Ascending aorta (tissue), 2 donors: ENCODE results near the gene PHACTR3. TPM values are rescaled to one million over a fixed set of nuclear protein-coding genes. Genes with fewer than 3 reads are reported as not detected.

Source experiments
- DNase-seq, 2 donors: peaks; one replicate each; pipeline ENCODE4 v3.0.0-alpha.2; 2019; ENCODE audit warnings: low spot score in 2 of 2
- H3K27ac ChIP-seq, 2 donors: fragments of 200-600 bp; sonication (generic); one replicate each; pipeline ENCODE4 v1.5.1; 2016 to 2017; ENCODE audit warnings: mild to moderate bottlenecking in 1 of 2
- H3K27me3 ChIP-seq: fragments of 200-600 bp; sonication (generic); one replicate; pipeline ENCODE4 v1.5.1; 2017
- H3K36me3 ChIP-seq, 2 donors: fragments of 200-600 bp; sonication (generic); one replicate each; pipeline ENCODE4 v1.5.1; 2016
- H3K4me1 ChIP-seq, 2 donors: fragments of 200-600 bp; sonication (generic); one replicate each; pipeline ENCODE4 v1.5.1; 2016 to 2017; ENCODE audit warnings: mild to moderate bottlenecking in 1 of 2
- H3K4me3 ChIP-seq, 2 donors: fragments of 200-600 bp; sonication (generic); one replicate each; pipeline ENCODE4 v1.5.1; 2016 to 2017; ENCODE audit warnings: mild to moderate bottlenecking in 1 of 2
- H3K9me3 ChIP-seq, 2 donors: fragments of 200-600 bp; sonication (generic); one replicate each; pipeline ENCODE4 v1.5.1; 2016
- intact Hi-C: fragments of 100-400 bp; cut with DNase I; formaldehyde crosslinking; loops from one replicate; pipeline ENCODE4 v1.15.1; 2023
- total RNA-seq: library from RNA; depleted of rRNA; stranded (reverse); fragments of >200 nt; gene quantifications from one replicate; pipeline ENCODE4 v1.1.0, GENCODE V29; 2016
- TF ChIP-seq, protein P1 (sequence below), 3 experiments: fragments of 200-600 bp in 2 of 3; fragments of 450-650 bp in 1 of 3; sonication (generic) in 2 of 3; IDR thresholded peaks; one replicate each; pipeline ENCODE4 v1.5.1; 2016 to 2019; ENCODE audit warnings: antibody characterized with exemption in 3 of 3, mild to moderate bottlenecking in 1 of 3, moderate library complexity in 1 of 3

PHACTR3 gene
- total RNA-seq, 1 donor from 2014 or later, result not detected

DNA sequence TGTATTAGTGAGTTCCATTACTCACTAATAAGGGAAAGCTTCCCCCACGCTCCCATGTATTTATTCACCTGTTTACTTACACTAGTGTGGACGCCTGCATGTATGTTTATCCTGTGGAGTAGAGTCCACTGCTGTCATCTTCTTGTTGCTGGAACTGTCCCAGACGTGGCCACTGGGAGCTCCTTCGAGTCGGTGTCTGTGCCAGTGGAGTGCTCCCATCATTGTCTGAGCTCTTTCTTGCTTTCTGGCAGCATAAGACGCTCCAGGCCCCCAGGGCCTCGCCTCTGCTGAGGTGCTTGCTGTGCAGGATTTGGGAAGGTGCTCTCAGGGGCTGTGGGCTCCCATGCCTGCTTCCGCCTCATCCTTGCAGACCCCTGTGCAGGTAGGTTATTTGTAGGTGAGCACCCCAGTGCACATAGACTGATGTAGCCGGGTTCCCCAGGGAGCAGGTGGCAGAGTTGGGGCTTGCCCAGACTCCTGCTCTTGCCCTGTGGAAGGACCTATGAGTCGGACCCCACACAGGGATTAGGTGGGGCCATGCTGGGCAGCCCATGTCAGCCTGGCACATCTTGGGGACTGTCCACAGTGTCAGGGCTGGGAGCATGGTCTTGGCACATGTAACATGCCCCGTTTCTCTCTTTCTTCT, 16.6 kb downstream of the PHACTR3 start:
- intact Hi-C loops, result no loop called here
- no peak overlapping the region for H3K27ac ChIP-seq
- no peaks in the 10 kb centered on the region for H3K36me3 ChIP-seq
- H3K4me3 ChIP-seq, result no peak overlapping the region
- TF ChIP-seq, protein P1, sequence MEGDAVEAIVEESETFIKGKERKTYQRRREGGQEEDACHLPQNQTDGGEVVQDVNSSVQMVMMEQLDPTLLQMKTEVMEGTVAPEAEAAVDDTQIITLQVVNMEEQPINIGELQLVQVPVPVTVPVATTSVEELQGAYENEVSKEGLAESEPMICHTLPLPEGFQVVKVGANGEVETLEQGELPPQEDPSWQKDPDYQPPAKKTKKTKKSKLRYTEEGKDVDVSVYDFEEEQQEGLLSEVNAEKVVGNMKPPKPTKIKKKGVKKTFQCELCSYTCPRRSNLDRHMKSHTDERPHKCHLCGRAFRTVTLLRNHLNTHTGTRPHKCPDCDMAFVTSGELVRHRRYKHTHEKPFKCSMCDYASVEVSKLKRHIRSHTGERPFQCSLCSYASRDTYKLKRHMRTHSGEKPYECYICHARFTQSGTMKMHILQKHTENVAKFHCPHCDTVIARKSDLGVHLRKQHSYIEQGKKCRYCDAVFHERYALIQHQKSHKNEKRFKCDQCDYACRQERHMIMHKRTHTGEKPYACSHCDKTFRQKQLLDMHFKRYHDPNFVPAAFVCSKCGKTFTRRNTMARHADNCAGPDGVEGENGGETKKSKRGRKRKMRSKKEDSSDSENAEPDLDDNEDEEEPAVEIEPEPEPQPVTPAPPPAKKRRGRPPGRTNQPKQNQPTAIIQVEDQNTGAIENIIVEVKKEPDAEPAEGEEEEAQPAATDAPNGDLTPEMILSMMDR (IDR thresholded peaks at IDR 0.05), result no peak
- H3K4me1 ChIP-seq, result no peaks in the 10 kb centered on the region
- H3K27me3 ChIP-seq, result no peaks in the 10 kb centered on the region
- no peaks in the 10 kb centered on the region for H3K9me3 ChIP-seq
- DNase-seq, result no peak

DNA sequence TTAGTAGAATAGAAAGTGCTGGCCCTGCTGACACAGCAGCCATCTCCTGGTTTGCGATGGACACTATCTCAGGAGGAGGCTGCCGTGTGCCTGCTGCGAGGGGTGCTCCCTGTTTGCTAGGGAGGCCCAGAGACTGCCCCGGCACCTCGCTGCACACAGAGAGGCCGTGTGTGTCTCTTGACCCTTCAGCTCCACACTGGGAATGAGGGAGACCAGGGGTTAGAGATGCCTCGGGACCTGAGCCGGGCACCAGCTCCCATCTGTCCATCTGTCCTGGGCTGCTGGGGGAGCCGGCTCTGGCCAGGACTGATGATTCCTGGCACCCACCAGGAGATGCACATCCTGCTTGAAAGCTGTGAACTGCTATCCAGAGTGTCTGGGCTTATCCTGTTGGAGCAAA, 18.2 kb downstream of the PHACTR3 start:
- intact Hi-C loops, result no loop called here
- DNase-seq, result no peak
- TF ChIP-seq, protein P1 (IDR thresholded peaks at IDR 0.05), result no peak

DNA sequence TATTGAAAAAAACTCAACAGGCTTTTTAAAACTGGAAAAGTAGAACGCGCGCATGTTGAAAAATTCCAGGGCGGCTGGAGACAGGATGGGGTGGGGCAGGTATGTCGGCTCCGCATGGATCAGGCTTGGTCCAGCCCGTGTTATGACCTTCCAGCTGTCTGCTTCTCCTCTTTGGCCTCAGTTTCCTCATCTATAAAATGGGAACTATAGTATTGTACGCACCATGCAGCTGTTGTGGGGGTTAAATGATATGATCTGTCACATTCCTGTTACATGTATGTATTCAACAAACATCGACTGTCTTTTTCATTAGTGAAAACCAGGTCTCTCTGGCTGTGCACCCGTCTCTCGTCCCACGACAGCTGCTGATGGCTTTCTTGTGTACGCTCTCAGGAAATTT, 18.8 kb downstream of the PHACTR3 start:
- DNase-seq, result no peak
- TF ChIP-seq, protein P1 (IDR thresholded peaks at IDR 0.05), result no peak
- no peaks in the 10 kb centered on the region for H3K9me3 ChIP-seq
- H3K27ac ChIP-seq, result no peak overlapping the region
- H3K4me3 ChIP-seq, result no peak overlapping the region
- H3K36me3 ChIP-seq, result no peaks in the 10 kb centered on the region
- no peaks in the 10 kb centered on the region for H3K27me3 ChIP-seq
- intact Hi-C loops, result no loop called here
- no peaks in the 10 kb centered on the region for H3K4me1 ChIP-seq

More for the DNA sequence above, 18.2 kb downstream of the PHACTR3 start:
- Histone ChIP-seq H3K27ac (no peak overlapping the region), H3K9me3 (no peaks in the 10 kb centered on the region), H3K4me3 (no peak overlapping the region), H3K4me1 (no peaks in the 10 kb centered on the region), H3K36me3 (no peaks in the 10 kb centered on the region), H3K27me3 (no peaks in the 10 kb centered on the region)

DNA sequence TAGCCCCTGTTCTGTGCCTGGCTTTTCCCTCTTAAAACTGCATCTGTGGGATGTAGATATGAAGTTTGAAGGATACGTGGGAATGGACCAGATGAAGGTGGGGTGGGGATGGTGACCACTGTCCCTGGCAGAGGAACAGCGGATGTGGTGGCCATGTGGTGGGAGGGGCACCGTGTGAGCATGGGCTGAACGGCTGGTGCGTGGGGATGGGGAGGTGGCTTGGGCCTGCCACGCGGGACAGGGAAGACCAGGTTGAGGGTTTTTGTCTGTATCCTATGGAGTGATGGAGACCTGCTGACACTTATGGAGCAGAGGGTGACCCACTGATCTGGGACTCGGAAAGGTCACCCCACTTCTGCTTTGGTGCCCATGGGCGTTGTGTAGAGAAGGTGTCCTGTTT, 19.2 kb downstream of the PHACTR3 start:
- no peak for DNase-seq
- Histone ChIP-seq H3K9me3 (no peaks in the 10 kb centered on the region), H3K4me1 (no peaks in the 10 kb centered on the region), H3K36me3 (no peaks in the 10 kb centered on the region), H3K27me3 (no peaks in the 10 kb centered on the region), H3K27ac (no peak overlapping the region), H3K4me3 (no peak overlapping the region)
- TF ChIP-seq, protein P1 (IDR thresholded peaks at IDR 0.05), result no peak
- intact Hi-C loops, result no loop called here

DNA sequence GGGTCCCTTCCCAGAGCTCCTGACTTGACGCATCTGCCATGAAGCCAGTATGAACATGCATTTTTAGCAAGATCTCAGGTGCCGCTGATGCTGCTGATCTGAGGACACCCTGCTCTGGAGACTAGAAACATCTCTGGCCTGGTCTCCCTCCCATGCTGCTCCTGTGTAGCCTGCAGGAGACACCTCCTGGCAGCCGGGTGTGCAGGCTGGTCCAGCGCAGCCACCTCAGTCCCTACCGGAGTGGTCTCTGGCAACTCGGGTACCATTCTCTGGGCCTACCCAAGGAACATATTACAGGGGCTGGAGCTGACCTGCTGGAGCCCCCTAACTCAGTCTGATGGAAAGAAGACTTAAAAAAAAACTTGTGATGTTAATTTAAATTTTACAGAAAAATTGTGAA, 20.1 kb downstream of the PHACTR3 start:
- Histone ChIP-seq H3K9me3 (no peaks in the 10 kb centered on the region), H3K4me1 (no peaks in the 10 kb centered on the region), H3K36me3 (no peaks in the 10 kb centered on the region), H3K27me3 (no peaks in the 10 kb centered on the region), H3K27ac (no peak overlapping the region), H3K4me3 (no peak overlapping the region)
- no peak for DNase-seq
- intact Hi-C loops, result no loop called here
- TF ChIP-seq, protein P1 (IDR thresholded peaks at IDR 0.05), result no peak
